ENCODE results near the gene KCNJ8.

The KCNJ8 gene

DNA sequence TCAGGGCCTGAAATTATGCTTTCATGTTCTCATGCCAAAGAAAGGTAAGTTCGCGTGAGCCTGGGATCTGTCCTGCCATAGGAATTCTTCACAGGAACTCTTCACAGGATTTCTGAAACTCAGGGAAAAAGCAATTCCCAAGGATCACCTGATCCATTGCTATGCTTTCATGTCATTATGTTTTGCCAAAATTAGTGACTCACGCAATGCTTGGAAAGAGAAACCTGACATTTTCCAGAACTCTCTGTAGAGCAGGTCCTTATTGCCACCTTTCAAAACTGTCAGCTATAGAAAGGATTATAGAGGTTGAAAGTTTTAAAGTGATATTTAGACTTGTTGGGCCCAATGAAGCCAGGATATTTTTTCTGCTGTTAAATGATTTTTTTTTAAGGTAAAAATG, 6.3 kb upstream of the KCNJ8 start:
- H3K4me3 ChIP-seq (ENCODE audit: severe bottlenecking): no peak overlapping the region

DNA sequence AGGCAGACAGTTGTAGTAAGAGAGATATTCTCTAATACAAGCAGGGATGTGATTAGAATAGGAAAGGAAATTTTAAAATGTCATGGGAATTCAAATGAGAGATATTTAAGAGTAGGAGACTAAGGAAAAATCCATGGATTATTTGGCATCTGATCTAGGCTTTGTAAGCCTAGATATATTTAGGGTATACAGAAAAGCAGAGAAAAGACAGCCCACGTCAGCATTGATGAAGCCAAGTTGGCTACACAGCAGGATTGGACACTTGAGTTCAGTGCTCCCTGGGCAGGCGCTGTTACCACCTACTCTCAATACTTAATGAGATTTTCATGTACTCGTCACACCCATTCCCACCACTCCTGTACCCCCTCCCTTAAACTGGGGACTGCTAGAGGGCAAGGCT, 1.7 kb upstream of the KCNJ8 start:
- H3K27ac ChIP-seq (ENCODE audit: poor library complexity, severe bottlenecking): no peak overlapping the region
- H3K36me3 ChIP-seq (ENCODE audit: low read depth): no peaks in the 10 kb centered on the region
- no peaks in the 10 kb centered on the region for H3K4me1 ChIP-seq (ENCODE audit: insufficient read depth, poor library complexity, severe bottlenecking)
- DNase-seq (ENCODE audit: low spot score) (no peak), ATAC-seq (ENCODE audit: low read depth) (no peak)
- H3K27me3 ChIP-seq (ENCODE audit: insufficient read depth, poor library complexity, severe bottlenecking): no peaks in the 10 kb centered on the region
- H3K4me3 ChIP-seq (ENCODE audit: severe bottlenecking): no peak overlapping the region
- TF ChIP-seq, protein P1, sequence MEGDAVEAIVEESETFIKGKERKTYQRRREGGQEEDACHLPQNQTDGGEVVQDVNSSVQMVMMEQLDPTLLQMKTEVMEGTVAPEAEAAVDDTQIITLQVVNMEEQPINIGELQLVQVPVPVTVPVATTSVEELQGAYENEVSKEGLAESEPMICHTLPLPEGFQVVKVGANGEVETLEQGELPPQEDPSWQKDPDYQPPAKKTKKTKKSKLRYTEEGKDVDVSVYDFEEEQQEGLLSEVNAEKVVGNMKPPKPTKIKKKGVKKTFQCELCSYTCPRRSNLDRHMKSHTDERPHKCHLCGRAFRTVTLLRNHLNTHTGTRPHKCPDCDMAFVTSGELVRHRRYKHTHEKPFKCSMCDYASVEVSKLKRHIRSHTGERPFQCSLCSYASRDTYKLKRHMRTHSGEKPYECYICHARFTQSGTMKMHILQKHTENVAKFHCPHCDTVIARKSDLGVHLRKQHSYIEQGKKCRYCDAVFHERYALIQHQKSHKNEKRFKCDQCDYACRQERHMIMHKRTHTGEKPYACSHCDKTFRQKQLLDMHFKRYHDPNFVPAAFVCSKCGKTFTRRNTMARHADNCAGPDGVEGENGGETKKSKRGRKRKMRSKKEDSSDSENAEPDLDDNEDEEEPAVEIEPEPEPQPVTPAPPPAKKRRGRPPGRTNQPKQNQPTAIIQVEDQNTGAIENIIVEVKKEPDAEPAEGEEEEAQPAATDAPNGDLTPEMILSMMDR (IDR thresholded peaks at IDR 0.05; ENCODE audit: poor library complexity, severe bottlenecking): no peak
- no peaks in the 10 kb centered on the region for H3K9me3 ChIP-seq (ENCODE audit: severe bottlenecking)

More for the DNA sequence above, 6.3 kb upstream of the KCNJ8 start:
- DNase-seq (ENCODE audit: low spot score) (no peak), ATAC-seq (ENCODE audit: low read depth) (no peak)
- no peaks in the 10 kb centered on the region for H3K36me3 ChIP-seq (ENCODE audit: low read depth)
- no peaks in the 10 kb centered on the region for H3K4me1 ChIP-seq (ENCODE audit: insufficient read depth, poor library complexity, severe bottlenecking)
- H3K9me3 ChIP-seq (ENCODE audit: severe bottlenecking): no peaks in the 10 kb centered on the region
- TF ChIP-seq, protein P1 (IDR thresholded peaks at IDR 0.05; ENCODE audit: poor library complexity, severe bottlenecking): no peak
- H3K27ac ChIP-seq (ENCODE audit: poor library complexity, severe bottlenecking): no peak overlapping the region
- no peaks in the 10 kb centered on the region for H3K27me3 ChIP-seq (ENCODE audit: insufficient read depth, poor library complexity, severe bottlenecking)

DNA sequence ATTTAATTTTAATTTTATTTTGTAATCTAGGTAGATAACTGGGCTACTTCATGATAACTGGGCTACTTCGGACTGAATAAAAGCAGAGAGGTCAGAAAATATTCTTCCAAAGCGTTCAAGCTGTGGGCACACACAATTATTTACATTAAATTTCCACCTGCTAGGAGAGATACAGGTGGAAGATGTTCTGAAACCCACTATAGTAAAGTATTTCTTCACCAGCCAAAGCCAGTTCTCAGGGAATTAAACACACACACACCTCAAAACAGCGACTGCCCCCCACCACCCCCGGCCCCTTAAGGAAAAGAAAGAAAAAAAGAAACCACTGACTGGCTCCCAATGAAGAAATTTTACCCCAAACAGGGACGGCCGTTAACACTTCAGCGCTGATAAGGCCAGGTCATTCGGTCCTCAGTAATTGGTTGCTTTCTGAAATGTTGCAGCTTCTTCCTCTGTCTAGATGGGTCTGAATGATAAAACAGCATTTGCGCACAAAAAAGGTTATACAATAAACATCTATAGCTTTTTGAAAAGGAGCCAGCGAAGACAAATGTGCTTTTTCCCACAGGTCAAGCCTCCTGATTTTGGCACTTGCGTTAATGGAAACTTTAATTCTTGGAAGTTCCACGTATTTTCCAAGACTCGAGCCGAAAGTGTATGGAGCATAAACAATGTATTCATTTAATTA, 771 bp upstream of the KCNJ8 start:
- no peak for ATAC-seq (ENCODE audit: low read depth)
- Histone ChIP-seq H3K4me1 (ENCODE audit: insufficient read depth, poor library complexity, severe bottlenecking) (no peaks in the 10 kb centered on the region), H3K27me3 (ENCODE audit: insufficient read depth, poor library complexity, severe bottlenecking) (no peaks in the 10 kb centered on the region), H3K9me3 (ENCODE audit: severe bottlenecking) (no peaks in the 10 kb centered on the region), H3K27ac (ENCODE audit: poor library complexity, severe bottlenecking) (no peak overlapping the region), H3K36me3 (ENCODE audit: low read depth) (no peaks in the 10 kb centered on the region), H3K4me3 (ENCODE audit: severe bottlenecking) (no peak overlapping the region)
- TF ChIP-seq, protein P1 (IDR thresholded peaks at IDR 0.05; ENCODE audit: poor library complexity, severe bottlenecking): no peak
- no peak for DNase-seq (ENCODE audit: low spot score)

DNA sequence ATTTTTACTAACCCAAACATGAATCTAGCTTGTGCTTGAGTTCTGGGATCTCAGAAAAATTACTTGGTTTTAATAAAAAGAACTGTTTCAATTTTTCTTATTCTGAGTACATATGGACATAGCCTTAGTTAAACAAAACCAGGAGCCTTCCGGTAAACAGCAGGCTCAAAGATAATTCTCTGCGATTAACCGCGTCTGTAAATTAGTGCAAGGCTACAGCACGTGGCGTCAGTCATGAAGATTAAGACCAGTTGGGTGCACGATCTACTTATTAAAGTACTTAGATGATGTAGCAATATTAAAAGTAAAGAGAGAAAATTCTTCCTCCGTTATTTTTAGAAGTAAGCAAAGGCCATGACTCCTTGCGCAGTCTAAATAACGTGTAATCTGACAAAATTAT, 700 bp downstream of the KCNJ8 start:
- DNase-seq (ENCODE audit: low spot score): no peak
- no peaks in the 10 kb centered on the region for H3K27me3 ChIP-seq (ENCODE audit: insufficient read depth, poor library complexity, severe bottlenecking)
- H3K36me3 ChIP-seq (ENCODE audit: low read depth): no peaks in the 10 kb centered on the region
- H3K4me1 ChIP-seq (ENCODE audit: insufficient read depth, poor library complexity, severe bottlenecking): no peaks in the 10 kb centered on the region
- ATAC-seq (ENCODE audit: low read depth): no peak
- TF ChIP-seq, protein P1 (IDR thresholded peaks at IDR 0.05; ENCODE audit: poor library complexity, severe bottlenecking): no peak
- no peak overlapping the region for H3K27ac ChIP-seq (ENCODE audit: poor library complexity, severe bottlenecking)
- H3K4me3 ChIP-seq (ENCODE audit: severe bottlenecking): no peak overlapping the region
- no peaks in the 10 kb centered on the region for H3K9me3 ChIP-seq (ENCODE audit: severe bottlenecking)

DNA sequence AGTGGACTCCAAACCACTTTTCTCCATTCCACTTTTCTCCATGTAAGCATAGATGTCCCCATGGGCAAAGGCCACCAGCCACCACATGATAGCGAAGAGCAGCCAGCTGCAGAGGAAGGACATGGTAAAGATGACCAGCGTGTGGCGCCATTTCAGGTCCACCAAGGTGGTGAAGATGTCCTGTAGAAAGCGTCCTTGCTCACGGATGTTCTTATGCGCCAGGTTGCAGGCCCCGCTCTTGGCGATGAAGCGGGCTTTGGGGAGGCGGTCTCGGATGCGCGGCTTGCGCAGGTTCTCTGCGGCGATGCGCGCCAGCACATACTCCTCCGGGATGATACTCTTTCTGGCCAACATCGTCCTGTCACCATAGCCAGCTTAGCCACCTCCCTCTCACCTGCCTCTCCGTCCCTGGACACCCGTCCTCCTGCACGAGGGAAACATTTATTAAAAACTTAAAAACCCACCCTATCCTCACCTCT, 1.2 kb downstream of the KCNJ8 start:
- ATAC-seq (ENCODE audit: low read depth): no peak
- Histone ChIP-seq H3K27me3 (ENCODE audit: insufficient read depth, poor library complexity, severe bottlenecking) (no peaks in the 10 kb centered on the region), H3K4me3 (ENCODE audit: severe bottlenecking) (no peak overlapping the region), H3K4me1 (ENCODE audit: insufficient read depth, poor library complexity, severe bottlenecking) (no peaks in the 10 kb centered on the region), H3K36me3 (ENCODE audit: low read depth) (no peaks in the 10 kb centered on the region), H3K27ac (ENCODE audit: poor library complexity, severe bottlenecking) (no peak overlapping the region), H3K9me3 (ENCODE audit: severe bottlenecking) (no peaks in the 10 kb centered on the region)
- no peak for DNase-seq (ENCODE audit: low spot score)
- TF ChIP-seq, protein P1 (IDR thresholded peaks at IDR 0.05; ENCODE audit: poor library complexity, severe bottlenecking): no peak

All from RWPE2 (cell line).